Sigmoid colon (tissue), 4 donors: Measurements from ENCODE around the gene ADAM23.

Experiments
- CTCF ChIP-seq, 4 experiments: fragments of 450-650 bp in 3 of 4; fragments of 200-600 bp in 1 of 4; IDR thresholded peaks; one replicate each; pipeline ENCODE4 v1.5.1; 2016 to 2019; ENCODE audit warnings: antibody characterized with exemption in 4 of 4, mild to moderate bottlenecking in 3 of 4, moderate library complexity in 2 of 4
- EP300 ChIP-seq, 4 donors: sonication (generic); formaldehyde crosslinking; IDR thresholded peaks; one replicate each; pipeline ENCODE4 v1.6.1; 2017; ENCODE audit warnings: antibody characterized with exemption in 4 of 4
- POLR2AphosphoS5 ChIP-seq, 4 donors: sonication (generic); formaldehyde crosslinking; IDR thresholded peaks; one replicate each; pipeline ENCODE4 v1.6.1; 2017; ENCODE audit warnings: antibody characterized with exemption in 4 of 4

GRCh38 chr2:206410714-206411113, 32.6 kb upstream of the ADAM23 start:
- TF ChIP-seq EP300 (IDR thresholded peaks at IDR 0.05) (no peak), POLR2AphosphoS5 (IDR thresholded peaks at IDR 0.05) (no peak), CTCF (IDR thresholded peaks at IDR 0.05) (no peak)
